ENCODE results near the gene STK11IP.

DNA sequence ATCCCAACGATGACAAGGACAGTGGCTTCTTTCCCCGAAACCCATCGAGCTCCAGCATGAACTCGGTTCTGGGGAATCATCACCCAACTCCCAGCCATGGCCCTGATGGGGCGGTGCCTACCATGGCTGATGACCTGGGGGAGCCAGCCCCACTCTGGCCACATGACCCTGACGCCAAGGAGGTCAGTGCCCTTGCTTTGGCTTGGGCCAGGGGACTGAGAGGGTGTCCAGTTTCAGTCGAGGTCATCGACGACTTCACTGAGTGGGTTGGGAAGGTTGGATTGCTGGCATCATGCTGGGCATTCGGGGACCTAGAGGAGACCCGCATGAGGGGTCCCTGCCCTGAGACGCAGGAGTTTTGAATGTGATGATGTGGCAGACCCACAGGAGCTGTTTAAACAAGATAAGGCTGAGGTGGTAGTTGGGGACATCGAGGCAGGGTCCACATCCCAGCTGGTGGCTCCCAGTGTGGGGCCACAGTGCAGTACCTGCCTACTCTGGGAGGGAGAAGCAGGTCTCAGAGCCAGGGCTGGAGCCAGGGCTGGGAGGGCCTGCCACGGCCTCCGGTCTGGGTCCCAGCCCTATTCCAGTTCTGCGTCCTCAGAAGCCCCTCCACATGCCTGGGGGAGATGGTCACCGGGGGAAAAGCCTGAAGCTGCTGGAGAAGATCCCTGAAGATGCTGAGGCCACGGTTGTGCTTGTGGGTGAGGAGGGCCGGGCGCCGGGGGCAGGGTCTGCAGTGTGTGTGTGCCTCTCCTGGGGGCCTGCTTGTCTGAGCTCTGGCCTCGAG lies 35.8 kb downstream of the STK11IP start:
- TF ChIP-seq CTCF (IDR thresholded peaks at IDR 0.05) (no peak), POLR2AphosphoS5 (IDR thresholded peaks at IDR 0.05) (no peak)
